ENCODE data around the gene PARP1.
"Not testable (repeated sequence)": the region's sequence is repeated elsewhere in the genome, so short reads cannot be mapped to it uniquely, and the experiment has no call there.

PARP1 gene

DNA sequence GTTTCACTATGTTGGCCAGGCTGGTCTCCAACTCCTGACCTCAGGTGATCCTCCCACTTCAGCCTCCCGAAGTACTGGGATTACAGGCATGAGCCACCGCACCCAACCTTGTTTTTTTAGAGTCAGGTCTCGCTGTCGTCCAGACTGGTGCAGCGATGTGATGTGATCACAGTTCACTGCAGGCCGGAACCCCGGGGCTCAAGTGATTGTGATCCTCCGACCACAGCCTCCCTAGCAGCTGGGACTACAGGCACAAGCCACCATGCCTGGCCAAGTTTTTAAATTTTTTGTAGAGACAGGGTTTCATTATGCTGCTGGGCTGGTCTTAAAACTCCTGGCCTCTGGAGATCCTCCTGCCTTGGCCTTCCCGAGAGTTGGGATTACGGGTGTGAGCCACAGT is 52.9 kb downstream of the PARP1 start:
- no peak for DNase-seq

DNA sequence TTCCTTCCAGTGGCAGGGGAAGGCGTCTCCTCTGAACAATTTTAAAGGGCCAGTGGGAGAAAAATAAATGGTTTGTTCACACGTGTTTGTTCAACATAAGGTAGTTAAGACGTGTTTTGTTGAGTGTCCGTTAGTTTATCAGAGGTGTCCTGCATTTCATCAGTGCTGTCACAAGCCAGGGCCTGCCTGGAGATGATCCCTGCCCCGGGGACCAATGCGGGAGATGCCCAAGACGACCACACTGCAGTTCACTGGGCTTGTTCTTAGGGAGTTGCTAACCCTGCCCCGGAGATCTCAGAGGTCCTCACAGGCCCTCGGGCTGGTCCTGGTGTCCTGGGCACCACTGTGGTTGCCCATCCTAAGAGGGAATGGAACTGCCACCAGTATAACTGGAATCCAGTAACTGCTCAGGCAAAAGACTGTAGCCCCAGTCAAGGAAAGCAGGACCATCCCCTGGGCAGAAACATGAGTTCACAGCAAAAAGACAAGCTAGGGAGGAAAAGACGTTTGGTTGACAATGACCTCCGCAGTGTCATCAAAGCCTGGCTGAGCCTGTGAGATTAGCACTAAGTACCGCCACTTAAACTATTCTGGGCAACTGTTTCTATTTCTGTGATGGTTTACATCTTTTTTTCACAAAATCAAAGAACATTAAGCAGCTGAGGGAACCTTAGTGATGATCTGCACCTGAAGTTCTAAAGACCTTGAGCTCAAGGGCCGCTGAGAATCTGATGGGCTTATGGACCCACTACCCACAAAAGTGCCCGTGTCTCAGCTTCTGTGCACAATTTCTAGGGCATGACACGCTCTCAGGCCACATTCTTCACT is 54.0 kb downstream of the PARP1 start:
- no peak for DNase-seq

DNA sequence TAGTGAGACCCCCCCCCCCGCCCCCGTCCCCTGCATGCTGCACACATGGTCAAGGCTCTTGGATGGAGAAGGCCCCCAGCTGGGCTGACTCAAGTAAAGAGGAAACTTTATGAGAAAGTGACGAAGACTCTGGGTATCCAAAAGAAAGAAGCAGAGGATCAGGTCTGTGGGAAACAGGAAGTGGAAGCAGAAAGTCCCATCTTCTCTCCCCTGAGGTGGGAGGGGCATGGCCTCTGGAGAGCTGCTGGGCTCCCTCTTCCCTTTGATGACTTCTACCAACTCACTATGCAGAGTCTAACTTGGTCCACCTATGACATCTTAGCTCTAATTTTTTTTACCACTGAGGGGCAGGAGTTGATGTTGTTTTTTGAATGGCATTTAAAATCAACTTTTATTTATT is 56.2 kb downstream of the PARP1 start:
- no peak for DNase-seq

DNA sequence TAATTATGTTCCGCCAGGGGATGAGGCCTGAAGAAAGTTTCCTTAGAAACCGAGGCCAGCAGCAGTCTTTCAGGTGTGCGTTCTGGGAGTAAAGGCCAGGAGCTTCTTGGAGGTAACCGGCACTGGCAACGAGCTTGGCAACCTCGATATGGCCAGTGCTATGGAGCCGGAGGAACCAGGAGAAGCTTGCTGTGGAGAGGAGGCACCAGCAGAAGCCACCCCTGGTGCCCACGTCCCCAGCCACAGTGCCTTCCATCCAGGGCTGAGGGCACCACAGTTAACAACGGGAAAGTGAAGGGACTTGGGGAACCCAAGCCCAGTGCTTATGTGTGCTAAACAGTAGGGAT is 57.4 kb downstream of the PARP1 start:
- DNase-seq: no peak

DNA sequence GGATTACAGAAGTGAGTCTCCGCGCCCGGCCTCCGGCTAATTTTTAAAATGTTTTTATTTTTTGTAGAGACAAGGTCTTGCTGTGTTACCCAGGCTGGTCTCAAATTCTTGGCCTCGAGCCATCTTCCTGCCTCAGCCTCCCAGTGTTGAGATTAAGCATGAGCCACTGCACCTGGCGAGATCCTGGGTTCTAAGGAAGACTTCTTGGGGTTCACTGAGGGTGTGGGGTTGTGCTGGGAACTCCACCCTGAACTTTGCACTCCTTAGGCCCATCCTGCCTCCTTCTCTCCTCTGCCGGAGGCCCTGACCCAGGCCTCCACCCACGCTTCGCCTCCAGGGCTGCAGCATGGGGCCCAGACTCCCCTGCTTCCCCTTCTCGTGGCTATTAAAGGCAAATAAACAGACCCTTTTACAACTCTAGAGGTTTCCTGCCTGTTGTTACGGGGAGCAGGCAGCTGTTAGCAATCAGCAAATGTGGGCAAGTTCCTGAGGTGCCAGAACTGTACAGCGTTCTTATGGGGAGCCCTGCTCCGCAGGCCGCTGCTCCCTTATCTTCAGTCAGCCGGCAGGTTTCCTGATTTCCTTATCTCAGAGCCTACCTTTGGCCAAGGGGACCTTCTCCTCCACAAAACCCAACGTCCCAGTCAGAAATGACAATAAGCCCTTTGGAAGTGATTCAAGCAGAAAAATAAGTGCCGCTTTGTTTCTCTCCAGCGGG is 57.9 kb downstream of the PARP1 start:
- no peak for DNase-seq

DNA sequence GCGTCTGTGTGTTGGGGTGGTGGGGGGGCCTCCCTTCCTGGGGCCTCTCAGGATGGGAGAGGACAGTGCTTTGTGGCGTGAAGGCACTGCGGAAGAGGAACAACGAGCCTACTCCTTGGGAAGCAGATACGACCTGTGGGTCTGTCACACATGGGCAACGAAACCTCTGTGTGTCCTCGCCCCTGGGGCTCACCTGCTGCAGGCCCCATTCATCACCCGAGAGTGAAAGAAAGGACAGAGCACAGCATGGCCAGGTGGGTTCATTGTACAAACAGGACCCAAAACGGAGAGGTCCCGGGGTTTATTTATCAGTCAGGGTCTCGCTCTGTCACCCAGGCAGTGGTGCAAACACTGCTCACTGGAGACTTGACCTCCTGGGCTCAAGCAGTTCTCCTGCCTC is 58.8 kb downstream of the PARP1 start:
- DNase-seq: no peak

DNA sequence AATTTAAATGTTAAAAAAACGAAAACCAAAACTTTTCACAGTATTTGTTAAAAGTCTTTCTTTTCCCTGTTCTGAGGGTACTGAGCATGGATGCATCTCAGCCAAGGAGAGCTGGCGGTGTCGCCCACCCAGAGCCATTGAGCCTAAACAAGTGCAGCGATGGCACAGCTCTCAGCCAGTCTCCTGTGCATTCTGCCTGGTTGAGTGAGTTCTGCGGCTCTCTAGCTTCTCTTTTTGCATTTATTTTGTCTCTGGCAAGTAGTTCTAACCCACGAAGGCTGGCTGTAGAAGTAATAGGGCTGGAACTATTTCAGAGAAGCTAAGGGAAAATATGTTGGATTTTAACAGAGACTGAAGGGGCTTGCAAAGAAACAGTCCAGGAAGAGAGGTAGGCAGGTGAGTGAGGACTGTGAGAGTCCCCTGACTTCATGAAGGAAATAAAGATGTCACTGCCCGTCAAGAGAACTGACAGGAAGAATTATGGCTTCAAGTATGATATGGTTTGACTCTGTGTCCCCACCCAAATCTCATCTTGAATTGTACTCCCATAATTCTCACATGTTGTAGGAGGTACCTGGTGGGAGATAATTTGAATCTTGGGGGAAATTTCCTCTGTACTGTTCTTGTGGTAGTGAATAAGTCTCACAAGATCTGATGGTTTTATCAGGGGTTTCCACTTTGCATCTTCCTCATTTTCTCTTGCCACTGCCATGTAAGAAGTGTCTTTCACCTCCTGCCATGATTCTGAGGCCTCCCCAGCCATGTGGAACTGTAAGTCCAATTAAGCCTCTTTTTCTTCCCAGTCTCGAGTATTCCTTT is 63.2 kb downstream of the PARP1 start:
- DNase-seq: no peak

DNA sequence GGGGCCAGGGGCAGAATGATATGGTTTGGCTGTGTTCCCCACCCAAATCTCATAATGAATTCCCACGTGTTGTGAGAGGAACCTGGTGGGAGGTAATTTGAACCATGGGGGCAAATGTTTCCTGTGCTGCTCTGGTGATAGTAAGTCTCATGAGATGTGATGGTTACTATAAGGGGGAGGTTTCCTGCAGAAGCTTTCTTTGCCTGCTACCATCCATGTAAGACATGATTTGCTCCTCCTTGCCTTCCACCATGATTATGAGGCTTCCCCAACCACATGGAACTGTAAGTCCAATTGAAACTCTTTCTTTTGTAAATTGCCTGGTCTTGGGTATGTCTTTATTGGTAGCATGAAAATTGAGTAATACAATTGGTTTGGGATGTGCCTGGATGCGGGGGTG is 65.2 kb downstream of the PARP1 start:
- DNase-seq: no peak

DNA sequence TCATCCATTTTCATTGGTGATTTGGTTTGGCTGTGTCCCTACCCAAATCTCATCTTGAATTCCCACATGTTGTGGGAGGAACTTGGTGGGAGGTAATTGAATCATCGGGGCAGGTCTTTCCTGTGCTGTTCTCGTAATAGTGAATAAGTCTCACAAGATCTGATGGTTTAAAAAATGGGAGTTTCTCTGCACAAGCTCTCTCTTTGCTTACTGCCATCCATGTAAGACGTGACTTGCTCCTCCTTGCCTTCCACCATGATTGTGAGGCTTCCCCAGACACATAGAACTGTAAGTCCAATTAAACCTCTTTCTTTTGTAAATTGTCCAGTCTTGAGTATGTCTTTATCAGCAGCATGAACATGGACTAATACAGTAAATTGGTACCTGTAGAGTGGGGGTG is 67.8 kb downstream of the PARP1 start:
- DNase-seq: not testable (repeated sequence)

DNA sequence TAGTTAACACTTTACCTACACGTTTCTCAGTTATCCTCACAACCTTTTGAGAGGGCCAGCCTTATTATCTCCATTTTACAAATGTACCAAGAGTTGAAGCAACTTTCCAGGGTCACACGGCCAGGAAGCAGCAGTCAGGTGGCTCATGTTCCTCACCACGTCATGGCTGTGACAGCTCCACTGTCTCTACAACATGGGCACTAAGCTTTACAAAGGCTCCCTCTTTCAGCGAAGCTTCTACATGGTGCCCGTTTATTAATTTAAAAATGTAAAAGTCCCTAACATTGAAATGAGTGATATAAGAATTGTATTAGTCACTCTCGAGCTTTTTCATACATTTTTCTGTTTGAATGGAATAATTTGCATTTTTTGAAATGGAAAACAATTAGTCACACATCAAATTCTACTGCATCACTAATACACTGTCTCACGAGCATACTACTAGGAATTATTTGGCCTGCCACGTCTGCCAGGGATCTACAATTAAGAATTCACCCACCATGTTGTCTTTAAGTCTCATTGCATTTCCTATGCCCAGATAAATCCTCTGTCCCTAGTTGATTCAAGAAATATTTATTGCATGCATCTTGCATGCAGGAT is 70.5 kb downstream of the PARP1 start:
- DNase-seq: no peak

DNA sequence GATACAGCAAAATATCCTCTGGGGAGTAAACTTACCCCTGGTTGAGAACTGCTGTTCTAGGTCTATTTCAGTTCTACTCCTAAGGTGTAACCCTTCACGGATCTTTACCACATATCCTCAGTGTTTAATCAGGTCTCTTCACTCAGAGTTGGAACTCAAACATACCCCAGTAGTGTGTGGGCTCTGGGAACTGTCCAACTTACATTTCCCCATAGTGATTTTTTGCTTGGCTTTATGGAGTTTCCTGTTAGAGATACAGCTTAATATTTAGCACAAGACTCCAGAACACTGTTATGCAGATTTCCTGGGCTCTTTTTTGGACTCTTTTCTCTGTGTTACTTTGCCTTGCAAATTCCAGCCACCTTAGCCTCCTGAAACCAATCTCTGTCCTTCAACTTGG is 72.2 kb downstream of the PARP1 start:
- no peak for DNase-seq

DNA sequence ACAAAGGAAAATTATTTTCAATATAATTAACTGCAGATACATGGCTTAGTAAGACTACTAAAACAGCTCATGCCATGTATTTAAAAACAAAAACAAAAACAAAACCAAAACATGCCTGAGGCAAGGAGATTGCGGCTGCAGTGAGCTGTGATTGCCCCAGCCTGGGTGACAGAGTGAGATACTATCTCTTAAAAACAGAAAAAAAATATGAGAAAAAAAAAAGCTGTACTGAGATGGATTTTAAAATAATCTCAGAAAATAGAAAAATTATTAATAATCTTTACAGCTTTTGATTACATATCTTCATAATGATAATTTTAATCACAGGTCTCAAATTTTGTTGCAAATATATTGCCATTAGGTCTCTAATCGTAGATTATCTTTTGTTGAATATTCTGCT is 74.9 kb downstream of the PARP1 start:
- DNase-seq: no peak

DNA sequence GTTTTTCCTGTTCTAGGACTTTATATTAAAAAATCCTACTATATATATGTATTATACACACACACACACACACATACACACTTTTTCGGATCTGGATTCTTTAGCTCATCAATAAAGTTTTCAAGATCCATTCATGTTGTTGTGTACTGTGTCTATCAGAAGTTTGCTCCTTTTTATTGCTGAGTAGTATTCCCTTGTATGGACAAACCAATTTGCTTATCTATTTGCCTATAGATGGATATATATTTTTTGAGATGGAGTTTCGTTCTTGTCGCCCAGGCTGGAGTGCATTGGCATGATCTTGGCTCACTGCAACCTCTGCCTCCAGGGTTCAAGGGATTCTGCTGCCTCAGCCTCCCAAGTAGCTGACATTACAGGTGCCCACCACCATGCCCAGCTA is 78.7 kb downstream of the PARP1 start:
- no peak for DNase-seq

DNA sequence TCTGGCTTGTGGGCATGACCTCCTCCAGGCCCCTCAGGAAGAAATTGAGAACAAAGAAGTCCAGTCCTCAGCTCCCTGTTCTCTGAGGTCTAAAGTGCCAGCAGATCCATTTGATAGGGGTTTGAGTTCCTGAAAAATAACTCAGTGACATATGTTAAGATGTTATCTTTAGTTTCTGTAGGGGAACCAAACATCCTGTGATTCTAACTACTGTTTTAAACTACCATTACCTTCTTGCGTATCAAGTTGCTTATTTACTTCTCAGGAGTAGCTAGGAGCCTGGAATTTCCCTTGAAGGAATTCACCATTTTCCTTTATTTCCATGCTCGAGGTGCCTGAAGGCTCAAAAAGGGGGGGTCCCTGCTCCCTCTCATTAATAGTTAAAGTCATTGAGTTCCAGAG is 80.1 kb downstream of the PARP1 start:
- no peak for DNase-seq

DNA sequence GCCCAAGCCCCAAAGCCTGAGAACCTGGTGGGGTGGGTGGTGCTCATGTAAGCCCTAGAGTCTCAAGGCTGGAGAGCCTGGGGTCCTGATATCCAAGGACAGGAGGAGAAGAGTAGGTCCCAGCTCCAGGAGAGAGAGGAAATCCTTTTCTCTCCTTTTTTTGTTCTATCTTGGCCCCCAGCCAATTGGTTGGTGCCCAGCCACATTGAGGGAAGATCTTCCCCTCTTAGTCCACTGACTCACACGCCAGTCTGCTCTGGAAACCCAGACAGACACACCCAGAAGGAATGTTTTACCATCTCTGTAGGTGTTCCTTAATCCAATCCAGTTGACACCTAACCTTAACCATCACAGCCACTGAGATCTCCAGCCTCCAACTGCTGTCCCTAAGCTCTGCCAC is 82.7 kb downstream of the PARP1 start:
- no peak for DNase-seq

DNA sequence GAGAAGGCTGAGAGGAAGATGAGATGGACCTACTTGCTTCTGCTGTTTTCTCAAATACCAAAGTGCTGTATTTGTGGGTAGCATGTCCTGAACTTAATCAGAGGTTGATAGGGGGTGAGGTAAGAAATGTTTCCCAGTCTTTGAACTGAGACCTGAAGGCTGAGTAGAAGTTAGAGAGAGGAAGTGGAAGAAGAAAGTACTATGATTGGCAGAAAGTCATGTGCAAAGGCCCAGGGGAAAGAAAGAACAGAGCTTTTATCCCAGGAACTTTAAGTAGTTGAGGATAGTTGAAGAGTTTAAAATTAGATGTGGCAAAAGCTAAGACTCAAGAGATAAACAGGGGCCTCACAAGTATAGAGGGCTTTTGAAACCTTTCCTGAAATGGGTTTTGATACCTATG is 83.4 kb downstream of the PARP1 start:
- no peak for DNase-seq

DNA sequence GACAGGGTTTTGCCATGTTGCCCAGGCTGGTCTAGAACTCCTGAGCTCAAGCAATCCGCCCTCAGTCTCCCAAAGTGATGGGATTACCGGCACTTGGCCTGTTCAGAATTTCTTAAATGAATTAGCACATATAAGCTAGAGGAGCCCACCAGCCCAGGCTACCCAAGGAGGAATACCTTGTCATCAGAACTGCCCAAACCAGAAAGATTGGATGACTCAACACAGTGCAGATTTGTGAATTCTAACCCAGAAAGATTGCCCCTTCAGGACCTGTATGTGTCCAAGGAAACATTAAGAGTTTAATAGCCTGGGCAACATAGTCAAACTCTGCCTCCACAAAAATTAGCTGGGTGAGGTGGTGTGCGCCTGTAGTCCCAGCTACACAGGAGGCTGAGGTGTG is 84.9 kb downstream of the PARP1 start:
- no peak for DNase-seq

DNA sequence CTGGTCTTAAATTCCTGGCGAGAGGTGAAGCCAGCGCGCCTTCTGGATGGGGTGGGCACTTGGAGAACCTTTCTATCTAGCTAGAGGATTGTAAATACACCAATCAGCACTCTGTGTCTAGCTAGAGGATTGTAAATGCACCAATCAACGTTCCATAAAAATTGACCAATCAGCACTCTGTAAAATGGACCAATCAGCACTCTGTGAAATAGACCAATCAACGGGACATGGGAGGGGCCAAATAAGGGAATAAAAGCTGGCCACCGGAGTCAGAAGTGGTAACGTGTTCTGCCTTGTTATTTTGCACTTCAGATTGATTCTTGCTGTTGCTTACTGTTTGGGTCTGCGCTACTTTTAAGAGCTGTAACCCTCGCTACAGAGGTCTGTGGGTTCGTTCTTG is 87.0 kb downstream of the PARP1 start:
- DNase-seq: no peak

DNA sequence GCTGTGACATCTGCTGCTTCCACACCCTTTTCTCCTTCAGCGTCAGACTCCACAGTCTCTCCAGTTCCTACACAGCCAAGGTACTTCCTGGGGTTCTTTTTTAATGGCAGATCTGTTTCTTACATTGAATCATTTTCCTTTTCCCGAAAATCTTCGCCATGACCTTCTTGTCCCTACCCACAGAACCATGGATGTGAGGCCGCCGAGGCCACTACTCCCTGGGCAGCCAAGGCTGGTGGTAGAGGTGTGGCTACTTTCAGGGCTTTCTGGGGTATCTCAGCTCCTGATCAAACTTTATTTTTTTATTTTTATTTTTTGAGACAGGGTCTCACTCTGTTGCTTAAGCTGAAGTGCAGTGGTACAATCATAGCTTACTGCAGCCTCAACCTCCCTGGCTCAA is 89.4 kb downstream of the PARP1 start:
- DNase-seq: no peak

DNA sequence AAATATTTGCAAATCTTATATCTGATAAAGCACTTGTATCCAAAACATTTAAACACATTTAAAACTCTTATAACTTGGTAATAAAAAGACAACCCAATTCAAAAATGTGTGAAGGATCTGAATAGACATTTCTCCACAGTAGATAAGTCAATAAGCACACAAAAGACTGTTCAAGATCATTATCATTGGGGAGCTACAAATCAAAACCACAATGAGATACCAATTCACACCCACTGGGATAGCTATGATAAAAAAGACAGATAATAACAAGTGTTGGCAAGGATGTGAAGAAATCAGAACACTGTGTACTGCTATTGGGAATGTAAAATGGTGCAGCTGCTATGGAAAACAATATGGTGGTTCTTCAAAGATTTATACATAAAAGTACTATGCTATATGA is 93.8 kb downstream of the PARP1 start:
- no peak for DNase-seq

DNA sequence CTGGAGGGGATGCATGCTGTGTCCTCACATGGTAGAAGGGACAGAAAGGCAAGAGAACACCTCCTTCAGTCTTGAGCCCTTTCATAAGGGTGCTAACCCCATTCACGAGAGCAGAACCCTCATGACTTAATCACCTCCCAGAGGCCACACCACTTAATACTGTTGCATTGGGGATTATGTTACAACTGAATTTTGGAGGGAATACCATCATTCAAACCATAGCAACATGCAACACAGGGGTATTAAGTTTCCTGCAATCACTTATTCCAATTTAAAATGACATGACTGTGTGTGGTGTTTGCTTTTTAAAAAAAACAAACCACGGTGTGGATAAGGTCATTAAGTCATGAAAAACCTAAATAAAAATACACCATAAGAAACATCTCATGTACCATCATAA is 95.8 kb downstream of the PARP1 start:
- no peak for DNase-seq

DNA sequence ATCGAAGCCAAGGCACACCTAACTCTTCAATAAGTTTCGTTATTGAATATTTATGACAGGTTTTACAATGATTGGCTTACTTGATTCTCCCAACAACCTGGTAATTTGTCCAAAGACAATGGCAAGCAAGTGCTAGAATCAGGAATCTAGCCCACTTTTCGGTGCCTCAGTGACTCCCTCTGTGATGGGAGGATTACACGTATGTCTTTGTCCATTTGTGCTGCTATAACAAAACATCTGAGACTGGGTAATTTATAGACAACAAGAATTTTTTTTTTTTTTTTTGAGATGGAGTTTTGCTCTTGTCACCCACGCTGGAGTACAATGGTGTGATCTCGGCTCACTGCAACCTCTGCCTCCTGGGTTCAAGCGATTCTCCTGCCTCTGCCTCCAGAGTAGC is 96.5 kb downstream of the PARP1 start:
- DNase-seq: no peak

Measured in anterior cingulate cortex (tissue), 58 donors.